Measurements from ENCODE around the gene FXYD3. TPM values are rescaled to one million over a fixed set of nuclear protein-coding genes. Genes with fewer than 3 reads are reported as not detected.

The FXYD3 gene
- total RNA-seq, 1 donor from 2014 or later: 2.8 TPM

GRCh38 chr19:35070471-35070870 lies 45.2 kb upstream of the FXYD3 start:
- no peak for TF ChIP-seq CTCF (conservative IDR thresholded peaks at IDR 0.05)
- Mint-ChIP-seq H3K4me1 (peaks cover 19% of the 10 kb centered on the region), H3K4me3 (no peak overlapping the region), H3K36me3 (ENCODE audit: low read depth) (no peaks in the 10 kb centered on the region), H3K27me3 (ENCODE audit: low read depth) (no peaks in the 10 kb centered on the region), H3K27ac (ENCODE audit: unreplicated experiment) (no peak overlapping the region), H3K9me3 (no peaks in the 10 kb centered on the region)
- DNase-seq (ENCODE audit: low read depth, low spot score): no peak

GRCh38 chr19:35073516-35073915 lies 42.1 kb upstream of the FXYD3 start:
- Mint-ChIP-seq H3K36me3 (ENCODE audit: low read depth) (no peaks in the 10 kb centered on the region), H3K27me3 (ENCODE audit: low read depth) (no peaks in the 10 kb centered on the region), H3K4me1 (peaks cover 4% of the 10 kb centered on the region), H3K27ac (ENCODE audit: unreplicated experiment) (no peak overlapping the region), H3K4me3 (no peak overlapping the region), H3K9me3 (no peaks in the 10 kb centered on the region)
- no peak for DNase-seq (ENCODE audit: low read depth, low spot score)
- no peak for TF ChIP-seq CTCF (conservative IDR thresholded peaks at IDR 0.05)

- DNase-seq (ENCODE audit: low read depth, low spot score): no peak
- Mint-ChIP-seq H3K9me3 (no peaks in the 10 kb centered on the region), H3K4me3 (no peak overlapping the region), H3K27me3 (ENCODE audit: low read depth) (no peaks in the 10 kb centered on the region), H3K36me3 (ENCODE audit: low read depth) (no peaks in the 10 kb centered on the region), H3K4me1 (no peaks in the 10 kb centered on the region), H3K27ac (ENCODE audit: unreplicated experiment) (no peak overlapping the region)
- no peak for TF ChIP-seq CTCF (conservative IDR thresholded peaks at IDR 0.05)
Observed at GRCh38 chr19:35073941-35074340, 41.7 kb upstream of the FXYD3 start.

GRCh38 chr19:35074426-35075201 lies 41.0 kb upstream of the FXYD3 start:
- Mint-ChIP-seq H3K27ac (ENCODE audit: unreplicated experiment) (no peak overlapping the region), H3K36me3 (ENCODE audit: low read depth) (no peaks in the 10 kb centered on the region), H3K9me3 (no peaks in the 10 kb centered on the region), H3K4me3 (no peak overlapping the region), H3K4me1 (no peaks in the 10 kb centered on the region), H3K27me3 (ENCODE audit: low read depth) (no peaks in the 10 kb centered on the region)
- no peak for DNase-seq (ENCODE audit: low read depth, low spot score)
- no peak for TF ChIP-seq CTCF (conservative IDR thresholded peaks at IDR 0.05)

- Mint-ChIP-seq H3K4me1 (no peaks in the 10 kb centered on the region), H3K27me3 (ENCODE audit: low read depth) (no peaks in the 10 kb centered on the region), H3K4me3 (no peak overlapping the region), H3K36me3 (ENCODE audit: low read depth) (no peaks in the 10 kb centered on the region), H3K27ac (ENCODE audit: unreplicated experiment) (no peak overlapping the region), H3K9me3 (no peaks in the 10 kb centered on the region)
- DNase-seq (ENCODE audit: low read depth, low spot score): no peak
- TF ChIP-seq CTCF (conservative IDR thresholded peaks at IDR 0.05): no peak
Observed at GRCh38 chr19:35075202-35076025, 40.2 kb upstream of the FXYD3 start.
